Upper lobe of right lung (tissue), 1 donor: ENCODE results near the gene AK5. TPM values are rescaled to one million over a fixed set of nuclear protein-coding genes. Genes with fewer than 3 reads are reported as not detected.
A peak's percentile ranks its signal among the peaks of the same experiment; 100 is the strongest.

Source experiments
- ATAC-seq: fragments of 200-7000 bp; cut with Tn5 transposase; one replicate; pipeline ENCODE4 v1.9.1; 2020; ENCODE audit warnings: mild to moderate bottlenecking, moderate library complexity
- DNase-seq: peaks from one replicate; pipeline ENCODE4 v3.0.0-alpha.2; 2020
- H3K27ac ChIP-seq: fragments of 200-600 bp; one replicate; pipeline ENCODE4 v1.8.0; 2022
- H3K27me3 ChIP-seq: fragments of 200-600 bp; one replicate; pipeline ENCODE4 v1.8.0; 2022; ENCODE audit warnings: mild to moderate bottlenecking
- H3K36me3 ChIP-seq: fragments of 200-600 bp; one replicate; pipeline ENCODE4 v1.8.0; 2022
- H3K4me1 ChIP-seq: fragments of 200-600 bp; one replicate; pipeline ENCODE4 v1.8.0; 2022
- H3K4me3 ChIP-seq: fragments of 200-600 bp; one replicate; pipeline ENCODE4 v1.8.0; 2022; ENCODE audit warnings: mild to moderate bottlenecking
- H3K9me3 ChIP-seq: fragments of 200-600 bp; one replicate; pipeline ENCODE4 v1.8.0; 2022
- intact Hi-C: fragments of 100-400 bp; cut with DNase I; formaldehyde crosslinking; loops from one replicate; pipeline ENCODE4 v1.11.0; 2022
- total RNA-seq: library from RNA; stranded (reverse); fragmentation: NEBNext Ultra II Directional; extraction: Animal tissue kit (Norgen Biotek cat#: 25700); gene quantifications from one replicate; pipeline ENCODE4 v1.2.1, GENCODE V29; 2021
- TF ChIP-seq, protein P1 (sequence below): fragments of 200-600 bp; IDR thresholded peaks from one replicate; pipeline ENCODE4 v1.8.0; 2022; ENCODE audit warnings: antibody characterized with exemption
- donor health status: DM: no; HTN: yes; CAD: no; lungs with severe emphysema.

The AK5 gene
- total RNA-seq, 1 donor from 2014 or later, result not detected

DNA sequence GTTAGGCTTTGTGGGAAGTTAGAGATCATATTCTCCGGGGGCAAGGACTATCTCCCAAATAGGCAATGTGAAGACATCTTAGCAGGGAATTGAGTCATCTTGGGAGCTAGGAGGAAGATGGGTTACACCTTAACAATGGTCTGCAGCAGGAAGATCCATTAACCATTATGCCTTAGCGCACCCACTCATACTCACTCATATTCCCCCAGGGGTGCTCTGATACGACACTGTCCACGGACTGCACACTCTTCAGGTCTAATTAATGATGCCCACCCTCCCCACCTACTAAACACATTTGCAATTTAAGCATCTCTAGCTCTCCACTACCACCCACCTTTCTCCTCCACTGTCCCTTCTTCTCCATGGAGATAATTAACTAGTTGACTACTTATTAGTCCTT, 857 bp upstream of the AK5 start:
- Histone ChIP-seq H3K27me3 (peaks cover 52% of the 10 kb centered on the region), H3K36me3 (no peaks in the 10 kb centered on the region), H3K9me3 (no peaks in the 10 kb centered on the region), H3K27ac (no peak overlapping the region), H3K4me1 (peaks cover 13% of the 10 kb centered on the region), H3K4me3 (no peak overlapping the region)
- TF ChIP-seq, protein P1, sequence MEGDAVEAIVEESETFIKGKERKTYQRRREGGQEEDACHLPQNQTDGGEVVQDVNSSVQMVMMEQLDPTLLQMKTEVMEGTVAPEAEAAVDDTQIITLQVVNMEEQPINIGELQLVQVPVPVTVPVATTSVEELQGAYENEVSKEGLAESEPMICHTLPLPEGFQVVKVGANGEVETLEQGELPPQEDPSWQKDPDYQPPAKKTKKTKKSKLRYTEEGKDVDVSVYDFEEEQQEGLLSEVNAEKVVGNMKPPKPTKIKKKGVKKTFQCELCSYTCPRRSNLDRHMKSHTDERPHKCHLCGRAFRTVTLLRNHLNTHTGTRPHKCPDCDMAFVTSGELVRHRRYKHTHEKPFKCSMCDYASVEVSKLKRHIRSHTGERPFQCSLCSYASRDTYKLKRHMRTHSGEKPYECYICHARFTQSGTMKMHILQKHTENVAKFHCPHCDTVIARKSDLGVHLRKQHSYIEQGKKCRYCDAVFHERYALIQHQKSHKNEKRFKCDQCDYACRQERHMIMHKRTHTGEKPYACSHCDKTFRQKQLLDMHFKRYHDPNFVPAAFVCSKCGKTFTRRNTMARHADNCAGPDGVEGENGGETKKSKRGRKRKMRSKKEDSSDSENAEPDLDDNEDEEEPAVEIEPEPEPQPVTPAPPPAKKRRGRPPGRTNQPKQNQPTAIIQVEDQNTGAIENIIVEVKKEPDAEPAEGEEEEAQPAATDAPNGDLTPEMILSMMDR, result no peak
- no peak for DNase-seq
- no peak for ATAC-seq
- intact Hi-C loops, result no loop called here

DNA sequence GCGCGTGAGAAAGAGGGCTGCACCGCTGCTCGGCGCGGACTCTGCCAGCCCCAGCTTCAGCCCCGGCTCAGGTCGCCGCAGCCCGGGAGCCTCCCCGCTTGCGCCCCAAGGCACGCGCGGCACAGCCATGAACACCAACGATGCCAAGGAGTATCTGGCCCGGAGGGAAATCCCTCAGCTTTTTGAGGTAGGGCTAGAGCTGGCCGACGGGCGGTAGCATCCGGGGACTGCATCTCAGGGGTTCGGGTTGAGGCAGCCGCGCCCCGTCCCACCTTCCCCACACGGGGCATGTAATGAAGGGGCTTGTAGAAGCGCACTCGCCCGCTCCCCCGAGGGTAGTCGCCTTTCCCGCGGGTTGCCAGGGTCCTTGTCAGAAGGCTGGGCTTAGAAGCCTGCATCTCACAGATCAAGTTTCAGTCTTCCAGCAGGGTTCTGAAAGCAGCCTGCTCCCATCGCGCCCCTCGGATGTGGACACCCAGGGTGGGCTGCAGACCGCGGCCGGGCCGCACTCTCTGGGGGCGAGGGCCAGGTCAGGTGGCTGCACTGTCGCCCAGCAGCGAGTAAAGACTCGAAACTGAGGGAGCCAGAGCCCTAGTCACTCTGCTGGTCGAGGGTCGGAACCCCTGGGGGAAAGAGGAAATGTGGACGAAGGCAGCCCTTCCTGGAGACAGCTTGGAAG, 507 bp downstream of the AK5 start:
- Histone ChIP-seq H3K27ac (no peak overlapping the region), H3K4me3 (peak overlapping the region; percentile 43), H3K27me3 (peaks cover 52% of the 10 kb centered on the region), H3K4me1 (peaks cover 13% of the 10 kb centered on the region), H3K9me3 (no peaks in the 10 kb centered on the region), H3K36me3 (no peaks in the 10 kb centered on the region)
- intact Hi-C loops, result no loop called here
- TF ChIP-seq, protein P1, result no peak
- DNase-seq (peak; percentile 58), ATAC-seq (peak; percentile 54)

DNA sequence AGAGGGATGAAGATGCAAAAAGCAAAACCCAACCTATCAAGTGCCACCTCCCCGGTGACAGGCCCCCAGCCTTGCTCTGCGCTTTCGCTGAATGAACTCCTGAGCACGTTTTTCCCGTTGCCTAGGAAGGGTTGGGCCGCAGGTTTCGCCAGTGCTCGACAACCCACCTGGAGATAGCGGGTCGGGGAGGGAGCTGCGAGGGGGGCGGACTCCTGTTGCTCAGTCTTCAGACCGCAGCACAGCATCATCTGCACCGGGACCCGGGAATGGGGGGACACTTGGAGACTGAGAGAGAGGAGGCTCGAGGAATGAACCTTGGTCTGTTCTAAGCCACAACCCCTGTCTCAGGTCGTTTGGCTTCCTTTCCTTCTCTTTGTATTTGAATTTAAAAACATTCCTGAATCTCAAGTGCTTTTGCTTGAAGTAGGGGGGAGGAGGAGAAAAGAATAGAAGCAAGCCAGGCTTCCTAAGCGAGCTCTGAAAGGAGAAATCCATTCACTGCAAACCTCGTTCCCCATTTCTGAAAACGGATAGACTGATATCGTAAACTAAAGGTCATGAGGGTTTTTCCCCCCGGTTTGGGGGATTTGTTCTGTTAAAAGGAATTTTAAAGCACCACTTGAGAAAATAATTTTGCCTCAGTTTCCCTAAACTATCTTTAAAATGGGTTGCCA, 1.2 kb downstream of the AK5 start:
- Histone ChIP-seq H3K9me3 (no peaks in the 10 kb centered on the region), H3K4me3 (peak overlapping the region; percentile 43), H3K4me1 (peaks cover 13% of the 10 kb centered on the region), H3K27ac (no peak overlapping the region), H3K36me3 (no peaks in the 10 kb centered on the region), H3K27me3 (peaks cover 52% of the 10 kb centered on the region)
- ATAC-seq (peak; percentile 14), DNase-seq (no peak)
- TF ChIP-seq, protein P1, result no peak
- intact Hi-C loops, result no loop called here

DNA sequence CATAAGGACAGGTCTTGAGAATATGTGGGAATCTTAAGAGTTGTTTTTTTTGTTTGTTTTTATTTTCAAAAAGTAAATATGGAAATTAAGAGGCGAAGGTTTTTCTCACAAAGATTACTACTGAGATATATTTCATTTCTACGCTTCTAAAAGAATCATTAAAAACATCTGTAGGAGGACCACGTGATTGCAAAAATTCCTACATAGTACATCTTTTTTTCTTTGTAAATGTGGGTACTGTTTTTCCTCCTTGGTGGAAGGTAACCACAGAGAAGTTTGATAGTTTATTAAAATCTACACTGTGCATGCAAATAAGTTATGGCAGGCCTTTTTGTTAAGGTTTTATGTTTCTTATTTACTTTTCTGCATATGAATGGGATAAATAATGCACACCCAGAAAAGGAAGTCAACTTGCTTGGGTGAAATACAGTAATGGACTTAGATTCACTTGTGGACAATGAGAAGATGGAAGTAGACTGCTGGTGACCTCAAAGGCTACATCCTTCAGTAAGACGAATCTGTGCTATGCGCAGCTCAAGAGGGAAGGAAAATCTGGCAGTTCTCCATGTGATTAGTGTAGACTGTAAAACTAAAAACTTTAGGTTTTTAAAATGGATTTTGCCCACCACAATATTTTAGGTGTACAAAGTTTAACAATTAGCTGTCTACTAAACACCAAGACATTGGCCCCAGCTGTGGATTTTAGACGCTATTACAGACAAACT, 2.0 kb downstream of the AK5 start:
- TF ChIP-seq, protein P1, result no peak
- H3K27ac ChIP-seq, result no peak overlapping the region
- intact Hi-C loops, result no loop called here
- H3K9me3 ChIP-seq, result no peaks in the 10 kb centered on the region
- H3K4me1 ChIP-seq, result peaks cover 13% of the 10 kb centered on the region
- H3K4me3 ChIP-seq, result no peak overlapping the region
- H3K36me3 ChIP-seq, result no peaks in the 10 kb centered on the region
- ATAC-seq (no peak), DNase-seq (no peak)
- H3K27me3 ChIP-seq, result peaks cover 52% of the 10 kb centered on the region

DNA sequence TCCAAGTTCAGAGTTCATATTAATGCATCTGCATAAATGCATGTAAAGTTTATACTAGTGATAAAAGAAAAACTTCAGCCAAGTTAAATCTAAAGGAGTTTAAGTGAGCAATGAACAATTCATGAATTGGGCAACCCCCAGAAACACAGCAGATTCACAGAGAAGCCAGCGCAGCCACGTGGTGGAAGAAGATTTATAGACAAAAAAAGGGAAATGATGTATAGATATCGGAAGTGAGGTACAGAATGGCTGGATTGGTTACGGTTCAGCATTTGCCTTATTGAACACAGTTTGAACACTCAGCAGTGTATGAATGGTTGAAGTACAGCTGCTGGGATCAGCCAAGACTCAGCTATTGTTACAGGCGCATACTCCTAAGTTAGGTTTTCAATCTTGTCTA, 5.7 kb downstream of the AK5 start:
- intact Hi-C loops, result no loop called here
- ATAC-seq (no peak), DNase-seq (no peak)
- Histone ChIP-seq H3K4me1 (peaks cover 7% of the 10 kb centered on the region), H3K4me3 (no peak overlapping the region), H3K27me3 (peaks cover 32% of the 10 kb centered on the region), H3K27ac (no peak overlapping the region), H3K36me3 (no peaks in the 10 kb centered on the region), H3K9me3 (no peaks in the 10 kb centered on the region)
- TF ChIP-seq, protein P1, result no peak
